Measurements from ENCODE around the gene SDK1.

Gene SDK1

GRCh38 chr7:3370068-3370830 lies 69.2 kb downstream of the SDK1 start:
- peak; percentile 15 for DNase-seq (ENCODE audit: low read depth, low spot score)
- TF ChIP-seq, protein P1, sequence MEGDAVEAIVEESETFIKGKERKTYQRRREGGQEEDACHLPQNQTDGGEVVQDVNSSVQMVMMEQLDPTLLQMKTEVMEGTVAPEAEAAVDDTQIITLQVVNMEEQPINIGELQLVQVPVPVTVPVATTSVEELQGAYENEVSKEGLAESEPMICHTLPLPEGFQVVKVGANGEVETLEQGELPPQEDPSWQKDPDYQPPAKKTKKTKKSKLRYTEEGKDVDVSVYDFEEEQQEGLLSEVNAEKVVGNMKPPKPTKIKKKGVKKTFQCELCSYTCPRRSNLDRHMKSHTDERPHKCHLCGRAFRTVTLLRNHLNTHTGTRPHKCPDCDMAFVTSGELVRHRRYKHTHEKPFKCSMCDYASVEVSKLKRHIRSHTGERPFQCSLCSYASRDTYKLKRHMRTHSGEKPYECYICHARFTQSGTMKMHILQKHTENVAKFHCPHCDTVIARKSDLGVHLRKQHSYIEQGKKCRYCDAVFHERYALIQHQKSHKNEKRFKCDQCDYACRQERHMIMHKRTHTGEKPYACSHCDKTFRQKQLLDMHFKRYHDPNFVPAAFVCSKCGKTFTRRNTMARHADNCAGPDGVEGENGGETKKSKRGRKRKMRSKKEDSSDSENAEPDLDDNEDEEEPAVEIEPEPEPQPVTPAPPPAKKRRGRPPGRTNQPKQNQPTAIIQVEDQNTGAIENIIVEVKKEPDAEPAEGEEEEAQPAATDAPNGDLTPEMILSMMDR (IDR thresholded peaks at IDR 0.05; ENCODE audit: low read depth, low read length): no peak
- in situ Hi-C loops (cut with HindIII; ENCODE audit: low sequenced_read_pairs): no loop called here
- no peak overlapping the region for H3K4me3 ChIP-seq (ENCODE audit: low read depth, low read length)

DNA sequence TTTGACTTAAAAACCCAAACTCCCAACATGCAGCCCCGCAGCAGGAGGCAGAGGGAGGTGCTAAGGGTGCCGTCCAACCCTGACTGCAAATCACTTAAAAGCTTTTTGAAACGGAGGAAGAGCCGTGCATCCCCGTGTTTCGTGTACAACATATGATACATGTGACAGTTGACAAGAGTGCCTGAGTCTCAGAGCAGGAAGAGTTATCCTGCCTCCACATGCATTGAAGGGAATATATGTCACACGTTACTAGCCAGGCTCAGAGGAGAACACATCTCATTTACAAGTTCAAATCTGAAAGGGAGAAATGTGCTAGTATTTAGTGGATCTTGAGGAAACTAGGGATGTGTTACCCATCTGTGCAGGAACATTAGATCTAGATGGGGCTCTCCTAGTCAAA lies 69.9 kb downstream of the SDK1 start:
- H3K4me3 ChIP-seq (ENCODE audit: low read depth, low read length): no peak overlapping the region
- TF ChIP-seq, protein P1 (IDR thresholded peaks at IDR 0.05; ENCODE audit: low read depth, low read length): no peak
- no peak for DNase-seq (ENCODE audit: low read depth, low spot score)
- in situ Hi-C loops (cut with HindIII; ENCODE audit: low sequenced_read_pairs): no loop called here

- in situ Hi-C loops (cut with HindIII; ENCODE audit: low sequenced_read_pairs): no loop called here
- peak; percentile 29 for DNase-seq (ENCODE audit: low read depth, low spot score)
- no peak overlapping the region for H3K4me3 ChIP-seq (ENCODE audit: low read depth, low read length)
- TF ChIP-seq, protein P1 (IDR thresholded peaks at IDR 0.05; ENCODE audit: low read depth, low read length): no peak
These were observed 70.5 kb downstream of the SDK1 start for GRCh38 chr7:3371601-3372000.

GRCh38 chr7:3374239-3374638 lies 73.2 kb downstream of the SDK1 start:
- no peak for DNase-seq (ENCODE audit: low read depth, low spot score)
- in situ Hi-C loops (cut with HindIII; ENCODE audit: low sequenced_read_pairs): no loop called here
- no peak overlapping the region for H3K4me3 ChIP-seq (ENCODE audit: low read depth, low read length)
- TF ChIP-seq, protein P1 (IDR thresholded peaks at IDR 0.05; ENCODE audit: low read depth, low read length): no peak

DNA sequence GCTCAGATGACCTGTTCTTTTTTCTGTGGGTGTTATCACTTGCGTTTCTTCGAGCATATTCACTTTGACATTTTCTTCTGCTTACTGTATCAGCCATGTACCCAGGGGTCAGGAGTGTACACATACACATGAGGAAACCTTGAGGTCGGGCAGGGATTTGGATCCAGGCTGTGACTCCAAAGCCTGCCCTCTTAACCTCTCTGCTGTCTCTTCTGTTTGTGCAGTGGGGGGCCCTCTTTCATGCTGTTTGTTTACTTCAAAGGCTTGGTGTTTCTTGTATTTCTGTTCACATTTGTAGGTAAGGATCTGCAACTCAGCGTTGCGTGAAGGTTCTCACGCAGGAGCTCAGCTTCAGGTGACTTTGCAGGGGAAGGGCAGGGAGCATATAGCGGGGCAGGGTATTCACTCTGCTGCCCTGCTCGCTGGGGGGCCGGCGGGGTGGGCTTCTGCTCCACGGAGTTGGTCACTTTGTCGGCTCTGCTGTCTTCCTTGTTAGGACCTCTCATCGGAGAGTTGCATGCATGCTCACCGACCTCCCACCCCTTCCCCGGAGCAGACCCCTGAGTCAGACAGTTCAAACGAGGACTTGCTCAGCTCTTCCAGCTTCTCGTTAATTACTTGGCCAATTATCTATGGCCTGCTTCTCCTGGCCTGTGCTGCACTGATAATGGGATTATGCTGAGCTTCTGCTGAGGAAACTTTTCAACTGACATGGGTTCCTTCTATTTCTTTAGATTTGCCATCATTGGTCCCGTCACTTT lies 77.5 kb downstream of the SDK1 start:
- no peak overlapping the region for H3K4me3 ChIP-seq (ENCODE audit: low read depth, low read length)
- no peak for DNase-seq (ENCODE audit: low read depth, low spot score)
- TF ChIP-seq, protein P1 (IDR thresholded peaks at IDR 0.05; ENCODE audit: low read depth, low read length): no peak
- in situ Hi-C loops (cut with HindIII; ENCODE audit: low sequenced_read_pairs): no loop called here

- TF ChIP-seq, protein P1 (IDR thresholded peaks at IDR 0.05; ENCODE audit: low read depth, low read length): no peak
- in situ Hi-C loops (cut with HindIII; ENCODE audit: low sequenced_read_pairs): no loop called here
- H3K4me3 ChIP-seq (ENCODE audit: low read depth, low read length): no peak overlapping the region
- DNase-seq (ENCODE audit: low read depth, low spot score): no peak
These were observed 79.0 kb downstream of the SDK1 start for GRCh38 chr7:3380034-3380433.

All from astrocyte of the spinal cord (primary cell).